Measurements from ENCODE around the gene OPN1SW. TPM values are rescaled to one million over a fixed set of nuclear protein-coding genes. Genes with fewer than 3 reads are reported as not detected.

Gene OPN1SW
- total and polyA plus RNA-seq, 9 of the 15 experiments (the other 6 are each of a cell fraction or from before 2014, with no cell fraction given) = 0.84 to 1.0 TPM; not detected in 7

- TF ChIP-seq ZNF830 (CRISPR knock-in tag; IDR thresholded peaks at IDR 0.05) (0 out of 2 replicates have a peak, but pooled peaks have one; percentile 18), CLOCK (CRISPR knock-in tag; IDR thresholded peaks at IDR 0.05; ENCODE audit: borderline replicate concordance) (no peak), ZNF232 (CRISPR knock-in tag; IDR thresholded peaks at IDR 0.05) (0 out of 2 replicates have a peak, but pooled peaks have one; percentile 58), POLR2AphosphoS2 (IDR thresholded peaks at IDR 0.05; ENCODE audit: low read length) (no peak), ZNF668 (CRISPR knock-in tag; IDR thresholded peaks at IDR 0.05) (no peak), CREB5 (CRISPR knock-in tag; IDR thresholded peaks at IDR 0.05) (no peak), RNF2 (IDR thresholded peaks at IDR 0.05) (no peak), HDAC3 (IDR thresholded peaks at IDR 0.05; ENCODE audit: borderline replicate concordance, partially characterized antibody) (no peak), RBM39 (optimal IDR thresholded peaks at IDR 0.05; ENCODE audit: low read depth, low read length) (no peak), FOS (IDR thresholded peaks at IDR 0.05; ENCODE audit: extremely low read depth, insufficient read length) (no peak), TSC22D4 (tag; IDR thresholded peaks at IDR 0.05) (no peak), SRSF1 (IDR thresholded peaks at IDR 0.05; ENCODE audit: low read depth, low read length) (no peak), RB1 (IDR thresholded peaks at IDR 0.05; ENCODE audit: low read depth) (peak; percentile 67), DPF2 (IDR thresholded peaks at IDR 0.05) (no peak), RBBP5 (IDR thresholded peaks at IDR 0.05; ENCODE audit: borderline replicate concordance, insufficient read depth, low read length, poor library complexity, severe bottlenecking) (peak; percentile 74), ZNF639 (CRISPR knock-in tag; conservative IDR thresholded peaks at IDR 0.05 in 1 of 2, IDR thresholded peaks at IDR 0.05 in 1 of 2) (peak in 1 of 2 experiments; percentile 51; a peak in 1 of 4 replicates), SMARCE1 (IDR thresholded peaks at IDR 0.05) (0 out of 2 replicates have a peak, but pooled peaks have one; percentile 23), DMBX1 (CRISPR knock-in tag; IDR thresholded peaks at IDR 0.05; ENCODE audit: borderline replicate concordance) (no peak), ZNF175 (CRISPR knock-in tag; IDR thresholded peaks at IDR 0.05; ENCODE audit: low read depth) (no peak), ZBTB5 (IDR thresholded peaks at IDR 0.05) (no peak)
Measured at GRCh38 chr7:128791121-128791971, 15.8 kb upstream of the OPN1SW start, which contains the start of gene CCDC136 (continued).

Measured in K562 (cell line).